Measurements from ENCODE around the gene OR51B6. TPM values are rescaled to one million over a fixed set of nuclear protein-coding genes. Genes with fewer than 3 reads are reported as not detected.
"Not testable (repeated sequence)": the region's sequence is repeated elsewhere in the genome, so short reads cannot be mapped to it uniquely, and the experiment has no call there.

The OR51B6 gene
- total and polyA plus RNA-seq, 2 donors = not detected

DNA sequence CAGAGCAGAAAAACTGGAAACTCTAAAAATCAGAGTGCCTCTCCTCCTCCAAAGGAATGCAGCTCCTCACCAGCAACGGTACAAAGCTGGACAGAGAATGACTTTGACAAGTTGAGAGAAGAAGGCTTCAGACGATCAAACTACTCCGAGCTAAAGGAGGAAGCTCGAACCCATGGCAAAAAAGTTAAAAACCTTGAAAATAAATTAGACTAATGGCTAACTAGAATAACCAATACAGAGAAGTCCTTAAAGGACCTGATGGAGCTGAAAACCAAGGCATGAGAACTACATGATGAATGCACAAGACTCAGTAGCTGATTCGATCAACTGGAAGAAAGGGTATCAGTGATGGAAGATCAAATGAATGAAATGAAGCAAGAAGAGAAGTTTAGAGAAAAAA, 4.7 kb downstream of the OR51B6 start:
- DNase-seq (ENCODE audit: low read depth in 6 of 9, low spot score in 9 of 9); H3K4me1 ChIP-seq (ENCODE audit: control insufficient read depth in 2 of 2, insufficient read depth in 2 of 2, low read length in 2 of 2); H3K9me3 ChIP-seq (ENCODE audit: control insufficient read depth in 2 of 2, insufficient read depth in 1 of 2, low read length in 1 of 2); H3K4me3 ChIP-seq (ENCODE audit: low read length in 2 of 2); H3K27ac ChIP-seq (ENCODE audit: low read depth in 1 of 2, low read length in 1 of 2); H3K27me3 ChIP-seq (ENCODE audit: control insufficient read depth in 2 of 2, insufficient read depth in 1 of 2, low read length in 1 of 2); H3K36me3 ChIP-seq (ENCODE audit: control insufficient read depth in 2 of 2, insufficient read depth in 2 of 2, low read length in 1 of 2): not testable (repeated sequence)
- WGBS = 90% methylated on average over 3 of the region's 5 CpGs

GRCh38 chr11:5362017-5362625, 10.8 kb downstream of the OR51B6 start:
- no peak for DNase-seq (ENCODE audit: low read depth in 6 of 9, low spot score in 9 of 9)
- H3K4me1 ChIP-seq (ENCODE audit: control insufficient read depth in 2 of 2, insufficient read depth in 2 of 2, low read length in 2 of 2) = no peaks in the 10 kb centered on the region
- H3K27ac ChIP-seq (ENCODE audit: low read depth in 1 of 2, low read length in 1 of 2) = no peak overlapping the region
- WGBS = 62% methylated on average over 3 of the region's 3 CpGs
- no peaks in the 10 kb centered on the region for H3K27me3 ChIP-seq (ENCODE audit: control insufficient read depth in 2 of 2, insufficient read depth in 1 of 2, low read length in 1 of 2)
- H3K9me3 ChIP-seq (ENCODE audit: control insufficient read depth in 2 of 2, insufficient read depth in 1 of 2, low read length in 1 of 2) = no peaks in the 10 kb centered on the region
- H3K4me3 ChIP-seq (ENCODE audit: low read length in 2 of 2) = no peak overlapping the region
- H3K36me3 ChIP-seq (ENCODE audit: control insufficient read depth in 2 of 2, insufficient read depth in 2 of 2, low read length in 1 of 2) = no peaks in the 10 kb centered on the region

DNA sequence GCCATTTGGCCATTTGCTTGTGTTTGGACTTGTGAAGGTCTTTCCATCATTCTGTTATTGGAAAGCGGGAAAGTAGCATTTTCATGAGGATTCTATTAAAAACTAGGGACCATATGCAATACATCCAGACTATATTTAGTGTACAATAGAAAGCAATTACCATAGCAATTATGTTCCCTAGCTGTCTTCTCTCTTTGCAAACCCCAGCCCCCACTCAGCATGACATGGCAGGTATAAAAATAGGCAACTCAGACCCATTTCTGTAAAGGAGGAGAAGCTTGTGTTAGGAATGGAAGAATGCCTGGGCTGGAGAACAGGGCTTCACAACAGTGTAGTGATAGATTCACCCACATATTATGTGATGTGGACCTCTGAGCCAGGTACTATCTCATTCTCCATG, 12.4 kb downstream of the OR51B6 start:
- Histone ChIP-seq H3K36me3 (ENCODE audit: control insufficient read depth in 2 of 2, insufficient read depth in 2 of 2, low read length in 1 of 2) (no peaks in the 10 kb centered on the region), H3K27ac (ENCODE audit: low read depth in 1 of 2, low read length in 1 of 2) (no peak overlapping the region), H3K9me3 (ENCODE audit: control insufficient read depth in 2 of 2, insufficient read depth in 1 of 2, low read length in 1 of 2) (no peaks in the 10 kb centered on the region), H3K4me3 (ENCODE audit: low read length in 2 of 2) (no peak overlapping the region), H3K4me1 (ENCODE audit: control insufficient read depth in 2 of 2, insufficient read depth in 2 of 2, low read length in 2 of 2) (no peaks in the 10 kb centered on the region), H3K27me3 (ENCODE audit: control insufficient read depth in 2 of 2, insufficient read depth in 1 of 2, low read length in 1 of 2) (no peaks in the 10 kb centered on the region)
- DNase-seq (ENCODE audit: low read depth in 6 of 9, low spot score in 9 of 9) = no peak
- WGBS = 94% methylated on average over 1 of the region's 1 CpG

DNA sequence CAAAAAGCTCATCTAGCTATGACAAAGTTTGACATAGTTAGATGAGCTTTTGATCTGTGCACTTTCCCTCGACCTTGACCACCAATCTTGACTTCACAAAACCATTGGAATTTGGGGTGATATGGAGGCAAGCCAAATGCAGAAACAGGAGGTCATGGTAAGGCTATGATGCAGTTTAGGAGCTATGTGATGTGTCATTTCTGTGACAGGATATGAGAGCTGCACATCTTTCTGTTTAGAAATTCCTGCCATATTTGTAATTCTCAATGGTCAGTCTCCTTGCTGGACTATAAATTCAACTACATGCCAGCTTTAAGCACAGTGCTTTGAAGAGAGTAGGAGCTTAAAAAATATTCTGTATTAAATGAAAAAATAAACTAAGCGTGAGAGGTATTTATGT, 12.9 kb downstream of the OR51B6 start:
- Histone ChIP-seq H3K9me3 (ENCODE audit: control insufficient read depth in 2 of 2, insufficient read depth in 1 of 2, low read length in 1 of 2) (no peaks in the 10 kb centered on the region), H3K36me3 (ENCODE audit: control insufficient read depth in 2 of 2, insufficient read depth in 2 of 2, low read length in 1 of 2) (no peaks in the 10 kb centered on the region), H3K4me1 (ENCODE audit: control insufficient read depth in 2 of 2, insufficient read depth in 2 of 2, low read length in 2 of 2) (no peaks in the 10 kb centered on the region), H3K27me3 (ENCODE audit: control insufficient read depth in 2 of 2, insufficient read depth in 1 of 2, low read length in 1 of 2) (no peaks in the 10 kb centered on the region), H3K27ac (ENCODE audit: low read depth in 1 of 2, low read length in 1 of 2) (no peak overlapping the region), H3K4me3 (ENCODE audit: low read length in 2 of 2) (no peak overlapping the region)
- WGBS = 27% methylated on average over 2 of the region's 2 CpGs
- no peak for DNase-seq (ENCODE audit: low read depth in 6 of 9, low spot score in 9 of 9)

DNA sequence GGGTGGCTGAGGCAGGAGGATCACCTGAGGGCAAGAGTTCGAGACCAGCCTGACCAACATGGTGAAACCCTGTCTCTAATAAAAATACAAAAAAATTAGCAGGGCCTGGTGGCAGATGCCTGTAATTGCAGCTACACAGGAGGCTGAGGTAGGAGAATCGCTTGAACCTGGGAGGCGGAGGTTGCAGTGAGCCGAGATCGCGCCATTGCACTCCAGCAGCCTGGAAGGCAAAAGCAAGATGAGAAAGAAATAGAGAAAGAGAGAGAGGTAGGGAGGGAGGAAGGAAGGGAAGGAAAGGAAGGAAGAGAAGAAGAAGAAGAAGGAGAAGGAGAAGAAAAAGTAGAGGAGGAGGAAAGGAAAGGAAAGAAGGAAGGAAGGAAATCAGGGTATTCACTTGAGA, 15.1 kb downstream of the OR51B6 start:
- not testable (repeated sequence) for DNase-seq (ENCODE audit: low read depth in 6 of 9, low spot score in 9 of 9); H3K9me3 ChIP-seq (ENCODE audit: control insufficient read depth in 2 of 2, insufficient read depth in 1 of 2, low read length in 1 of 2); H3K27me3 ChIP-seq (ENCODE audit: control insufficient read depth in 2 of 2, insufficient read depth in 1 of 2, low read length in 1 of 2); H3K36me3 ChIP-seq (ENCODE audit: control insufficient read depth in 2 of 2, insufficient read depth in 2 of 2, low read length in 1 of 2); H3K4me3 ChIP-seq (ENCODE audit: low read length in 2 of 2); H3K27ac ChIP-seq (ENCODE audit: low read depth in 1 of 2, low read length in 1 of 2); H3K4me1 ChIP-seq (ENCODE audit: control insufficient read depth in 2 of 2, insufficient read depth in 2 of 2, low read length in 2 of 2)
- WGBS = 80% methylated on average over 6 of the region's 6 CpGs

- no peak for DNase-seq (ENCODE audit: low read depth in 6 of 9, low spot score in 9 of 9)
These were observed 15.5 kb downstream of the OR51B6 start for GRCh38 chr11:5366856-5367255.

DNA sequence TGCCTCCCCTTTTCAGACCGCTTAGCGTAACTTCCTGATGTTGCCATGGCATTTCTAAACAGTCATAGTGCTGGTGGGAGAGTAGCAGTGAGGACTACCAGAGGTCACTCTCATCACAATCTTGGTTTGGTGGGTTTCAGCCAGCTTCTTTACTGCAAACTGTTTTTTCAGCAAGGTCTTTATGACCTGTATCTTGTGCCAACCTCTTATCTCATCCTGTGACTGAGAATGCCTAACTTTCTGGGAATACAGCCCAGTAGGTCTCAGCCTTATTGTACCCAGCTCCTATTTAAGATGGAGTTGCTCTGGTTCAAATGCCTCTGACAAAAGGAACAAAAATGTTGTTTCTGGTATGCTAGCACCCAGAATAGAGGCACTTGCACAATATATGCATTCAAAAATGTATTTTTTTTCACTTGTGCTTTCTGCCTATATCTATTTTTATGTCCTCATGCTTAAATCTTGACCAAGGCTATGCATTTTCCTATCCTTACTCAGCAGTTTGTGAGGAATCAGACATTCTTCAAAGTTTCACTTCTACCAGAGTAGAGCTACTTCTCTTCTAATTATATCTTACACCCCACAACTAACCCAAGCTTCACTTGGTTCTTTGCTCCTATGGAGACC, 16.3 kb downstream of the OR51B6 start:
- Histone ChIP-seq H3K4me1 (ENCODE audit: control insufficient read depth in 2 of 2, insufficient read depth in 2 of 2, low read length in 2 of 2) (no peaks in the 10 kb centered on the region), H3K9me3 (ENCODE audit: control insufficient read depth in 2 of 2, insufficient read depth in 1 of 2, low read length in 1 of 2) (no peaks in the 10 kb centered on the region), H3K27me3 (ENCODE audit: control insufficient read depth in 2 of 2, insufficient read depth in 1 of 2, low read length in 1 of 2) (no peaks in the 10 kb centered on the region), H3K27ac (ENCODE audit: low read depth in 1 of 2, low read length in 1 of 2) (no peak overlapping the region), H3K36me3 (ENCODE audit: control insufficient read depth in 2 of 2, insufficient read depth in 2 of 2, low read length in 1 of 2) (no peaks in the 10 kb centered on the region), H3K4me3 (ENCODE audit: low read length in 2 of 2) (no peak overlapping the region)
- 51% methylated on average over 2 of the region's 2 CpGs for WGBS
- no peak for DNase-seq (ENCODE audit: low read depth in 6 of 9, low spot score in 9 of 9)

More at GRCh38 chr11:5366856-5367255, 15.5 kb downstream of the OR51B6 start:
- Histone ChIP-seq H3K36me3 (ENCODE audit: control insufficient read depth in 2 of 2, insufficient read depth in 2 of 2, low read length in 1 of 2) (no peaks in the 10 kb centered on the region), H3K27ac (ENCODE audit: low read depth in 1 of 2, low read length in 1 of 2) (no peak overlapping the region), H3K9me3 (ENCODE audit: control insufficient read depth in 2 of 2, insufficient read depth in 1 of 2, low read length in 1 of 2) (no peaks in the 10 kb centered on the region), H3K4me3 (ENCODE audit: low read length in 2 of 2) (no peak overlapping the region), H3K27me3 (ENCODE audit: control insufficient read depth in 2 of 2, insufficient read depth in 1 of 2, low read length in 1 of 2) (no peaks in the 10 kb centered on the region), H3K4me1 (ENCODE audit: control insufficient read depth in 2 of 2, insufficient read depth in 2 of 2, low read length in 2 of 2) (no peaks in the 10 kb centered on the region)
- 0% methylated on average over 1 of the region's 1 CpG for WGBS

DNA sequence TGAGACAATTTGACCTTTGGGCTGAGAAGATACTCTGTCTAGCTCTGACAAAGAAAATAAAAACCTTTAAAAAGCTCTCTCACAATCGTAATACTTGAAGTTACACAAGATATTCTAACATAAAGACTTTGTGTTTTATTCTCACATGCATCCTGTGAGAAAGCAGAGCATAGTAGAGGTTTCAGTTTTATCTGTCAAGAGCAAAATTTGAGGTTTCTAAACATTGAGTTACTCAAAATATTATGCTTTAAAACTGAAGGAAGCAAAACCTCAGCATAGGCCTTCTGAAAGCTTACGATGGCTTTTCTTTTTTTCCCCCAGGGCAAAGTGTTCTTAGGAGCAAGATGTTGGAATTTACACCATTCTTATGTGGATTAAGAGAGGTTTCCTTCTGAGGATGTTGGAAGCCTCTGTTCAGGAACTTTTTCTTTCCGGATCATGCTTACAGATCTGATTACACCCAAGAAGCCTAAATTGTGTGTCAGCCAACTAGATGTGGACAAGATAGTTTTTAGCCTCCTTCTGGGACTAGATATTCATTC, 17.3 kb downstream of the OR51B6 start:
- WGBS = 62% methylated on average over 3 of the region's 3 CpGs
- no peak overlapping the region for H3K4me3 ChIP-seq (ENCODE audit: low read length in 2 of 2)
- H3K9me3 ChIP-seq (ENCODE audit: control insufficient read depth in 2 of 2, insufficient read depth in 1 of 2, low read length in 1 of 2) = peaks cover 0 to 4% of the 10 kb centered on the region in 2 donors
- no peaks in the 10 kb centered on the region for H3K27me3 ChIP-seq (ENCODE audit: control insufficient read depth in 2 of 2, insufficient read depth in 1 of 2, low read length in 1 of 2)
- no peaks in the 10 kb centered on the region for H3K36me3 ChIP-seq (ENCODE audit: control insufficient read depth in 2 of 2, insufficient read depth in 2 of 2, low read length in 1 of 2)
- H3K27ac ChIP-seq (ENCODE audit: low read depth in 1 of 2, low read length in 1 of 2) = no peak overlapping the region
- H3K4me1 ChIP-seq (ENCODE audit: control insufficient read depth in 2 of 2, insufficient read depth in 2 of 2, low read length in 2 of 2) = no peaks in the 10 kb centered on the region
- DNase-seq (ENCODE audit: low read depth in 6 of 9, low spot score in 9 of 9) = no peak

GRCh38 chr11:5369789-5370188, 18.5 kb downstream of the OR51B6 start:
- DNase-seq (ENCODE audit: low read depth in 6 of 9, low spot score in 9 of 9) = no peak
- no peaks in the 10 kb centered on the region for H3K27me3 ChIP-seq (ENCODE audit: control insufficient read depth in 2 of 2, insufficient read depth in 1 of 2, low read length in 1 of 2)
- H3K9me3 ChIP-seq (ENCODE audit: control insufficient read depth in 2 of 2, insufficient read depth in 1 of 2, low read length in 1 of 2) = peaks cover 0 to 4% of the 10 kb centered on the region in 2 donors
- no peaks in the 10 kb centered on the region for H3K36me3 ChIP-seq (ENCODE audit: control insufficient read depth in 2 of 2, insufficient read depth in 2 of 2, low read length in 1 of 2)
- no peak overlapping the region for H3K27ac ChIP-seq (ENCODE audit: low read depth in 1 of 2, low read length in 1 of 2)
- no peaks in the 10 kb centered on the region for H3K4me1 ChIP-seq (ENCODE audit: control insufficient read depth in 2 of 2, insufficient read depth in 2 of 2, low read length in 2 of 2)
- no peak overlapping the region for H3K4me3 ChIP-seq (ENCODE audit: low read length in 2 of 2)

Measured in thymus (tissue), 11 donors.